Parathyroid adenoma (tissue), 2 donors: ENCODE measurements around the gene DLL1.

ENCODE experiments used
- H2AFZ ChIP-seq: fragments of 300-600 bp; sonication (generic); one replicate; pipeline ENCODE4 v1.7.0; 2017; ENCODE audit warnings: antibody characterized with exemption, mild to moderate bottlenecking
- H3K27ac ChIP-seq: fragments of 300-600 bp; sonication (generic); one replicate; pipeline ENCODE4 v1.7.0; 2017
- H3K27me3 ChIP-seq: fragments of 300-600 bp; sonication (generic); one replicate; pipeline ENCODE4 v1.7.0; 2017; ENCODE audit warnings: low read length; ENCODE audit not compliant: control insufficient read depth, insufficient read depth
- H3K36me3 ChIP-seq: fragments of 300-600 bp; sonication (generic); one replicate; pipeline ENCODE4 v1.7.0; 2017; ENCODE audit warnings: low read length; ENCODE audit not compliant: control insufficient read depth, insufficient read depth
- H3K4me1 ChIP-seq: fragments of 300-600 bp; sonication (generic); one replicate; pipeline ENCODE4 v1.7.0; 2017; ENCODE audit warnings: control low read depth
- H3K4me2 ChIP-seq: fragments of 300-600 bp; sonication (generic); one replicate; pipeline ENCODE4 v1.7.0; 2017; ENCODE audit warnings: low read length
- H3K4me3 ChIP-seq: fragments of 300-600 bp; sonication (generic); one replicate; pipeline ENCODE4 v1.7.0; 2017; ENCODE audit warnings: low read depth, low read length
- H3K79me2 ChIP-seq: fragments of 300-600 bp; sonication (generic); one replicate; pipeline ENCODE4 v1.7.0; 2017; ENCODE audit warnings: control low read depth
- H3K9ac ChIP-seq: fragments of 300-600 bp; sonication (generic); one replicate; pipeline ENCODE4 v1.7.0; 2017; ENCODE audit warnings: mild to moderate bottlenecking
- H3K9me3 ChIP-seq: fragments of 300-600 bp; sonication (generic); one replicate; pipeline ENCODE4 v1.7.0; 2017; ENCODE audit warnings: low read length; ENCODE audit not compliant: control insufficient read depth
- TF ChIP-seq, protein P1 (sequence below): fragments of 300-600 bp; sonication (generic); IDR thresholded peaks from one replicate; pipeline ENCODE4 v1.7.0; 2017; ENCODE audit warnings: antibody characterized with exemption, mild to moderate bottlenecking
- donor health status: primary hyperparathyroidism.

Gene DLL1

GRCh38 chr6:170284126-170284773, 6.6 kb downstream of the DLL1 start:
- Histone ChIP-seq H3K4me2 (no peak overlapping the region), H3K9ac (no peak overlapping the region), H3K4me1 (peaks cover 3% of the 10 kb centered on the region), H3K9me3 (no peaks in the 10 kb centered on the region), H3K36me3 (no peaks in the 10 kb centered on the region), H3K27ac (no peak overlapping the region), H3K27me3 (no peaks in the 10 kb centered on the region), H3K4me3 (no peak overlapping the region), H3K79me2 (no peaks in the 10 kb centered on the region), H2AFZ (no peak overlapping the region)
- TF ChIP-seq, protein P1, sequence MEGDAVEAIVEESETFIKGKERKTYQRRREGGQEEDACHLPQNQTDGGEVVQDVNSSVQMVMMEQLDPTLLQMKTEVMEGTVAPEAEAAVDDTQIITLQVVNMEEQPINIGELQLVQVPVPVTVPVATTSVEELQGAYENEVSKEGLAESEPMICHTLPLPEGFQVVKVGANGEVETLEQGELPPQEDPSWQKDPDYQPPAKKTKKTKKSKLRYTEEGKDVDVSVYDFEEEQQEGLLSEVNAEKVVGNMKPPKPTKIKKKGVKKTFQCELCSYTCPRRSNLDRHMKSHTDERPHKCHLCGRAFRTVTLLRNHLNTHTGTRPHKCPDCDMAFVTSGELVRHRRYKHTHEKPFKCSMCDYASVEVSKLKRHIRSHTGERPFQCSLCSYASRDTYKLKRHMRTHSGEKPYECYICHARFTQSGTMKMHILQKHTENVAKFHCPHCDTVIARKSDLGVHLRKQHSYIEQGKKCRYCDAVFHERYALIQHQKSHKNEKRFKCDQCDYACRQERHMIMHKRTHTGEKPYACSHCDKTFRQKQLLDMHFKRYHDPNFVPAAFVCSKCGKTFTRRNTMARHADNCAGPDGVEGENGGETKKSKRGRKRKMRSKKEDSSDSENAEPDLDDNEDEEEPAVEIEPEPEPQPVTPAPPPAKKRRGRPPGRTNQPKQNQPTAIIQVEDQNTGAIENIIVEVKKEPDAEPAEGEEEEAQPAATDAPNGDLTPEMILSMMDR = no peak

DNA sequence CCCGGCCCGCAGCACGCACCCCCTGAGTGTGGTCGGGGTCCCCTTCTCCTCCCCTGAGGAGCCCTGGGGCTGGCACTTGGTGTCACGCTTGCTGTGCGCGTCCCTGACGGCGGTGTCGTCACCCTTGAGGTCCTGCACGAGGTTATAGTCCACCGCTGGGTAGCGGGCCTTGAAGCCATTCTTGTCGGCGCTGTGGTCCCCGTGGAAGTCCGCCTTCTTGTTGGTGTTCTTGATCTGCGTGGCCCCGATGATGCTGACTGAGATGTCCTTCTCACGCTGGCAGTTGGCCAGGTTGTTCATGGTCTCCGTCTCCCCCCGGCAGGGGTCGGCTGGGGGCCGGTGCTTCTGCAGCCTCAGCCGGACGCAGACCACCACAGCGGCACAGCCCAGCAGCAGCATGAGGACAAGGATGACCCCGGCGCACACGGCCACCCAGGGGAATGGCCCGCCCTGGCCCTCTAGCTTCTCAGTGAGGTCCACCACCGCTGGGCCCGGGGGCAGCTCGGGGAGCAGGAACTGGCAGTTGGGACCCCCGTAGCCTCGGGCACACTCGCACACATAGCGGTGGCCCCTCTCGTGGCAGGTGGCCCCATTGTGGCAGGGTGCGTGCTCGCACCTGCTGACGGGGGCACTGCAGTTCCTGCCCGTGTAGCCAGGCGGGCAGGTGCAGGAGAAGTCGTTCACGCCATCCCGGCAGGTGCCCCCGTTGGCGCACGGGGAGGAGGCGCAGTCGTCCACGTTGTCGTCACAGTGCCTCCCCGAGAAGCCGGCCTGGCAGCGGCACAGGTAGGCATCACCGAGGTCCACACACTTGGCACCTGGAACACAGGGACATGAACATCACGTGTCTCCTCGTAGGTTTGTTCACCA, 7.4 kb downstream of the DLL1 start:
- no peak overlapping the region for H3K9ac ChIP-seq
- no peak overlapping the region for H3K4me2 ChIP-seq
- no peaks in the 10 kb centered on the region for H3K9me3 ChIP-seq
- TF ChIP-seq, protein P1 = no peak
- H3K36me3 ChIP-seq = no peaks in the 10 kb centered on the region
- no peak overlapping the region for H3K4me3 ChIP-seq
- no peak overlapping the region for H3K27ac ChIP-seq
- H3K27me3 ChIP-seq = no peaks in the 10 kb centered on the region
- H2AFZ ChIP-seq = no peak overlapping the region
- H3K79me2 ChIP-seq = no peaks in the 10 kb centered on the region
- H3K4me1 ChIP-seq = peaks cover 3% of the 10 kb centered on the region

GRCh38 chr6:170282512-170283158, 8.2 kb downstream of the DLL1 start:
- Histone ChIP-seq H3K9me3 (no peaks in the 10 kb centered on the region), H3K36me3 (no peaks in the 10 kb centered on the region), H3K4me1 (peaks cover 3% of the 10 kb centered on the region), H3K4me3 (no peak overlapping the region), H3K9ac (no peak overlapping the region), H3K27ac (no peak overlapping the region), H3K79me2 (no peaks in the 10 kb centered on the region), H3K27me3 (no peaks in the 10 kb centered on the region), H3K4me2 (no peak overlapping the region), H2AFZ (no peak overlapping the region)
- TF ChIP-seq, protein P1 = no peak

- no peaks in the 10 kb centered on the region for H3K36me3 ChIP-seq
- H3K9ac ChIP-seq = no peak overlapping the region
- TF ChIP-seq, protein P1 = no peak
- no peak overlapping the region for H2AFZ ChIP-seq
- H3K27me3 ChIP-seq = no peaks in the 10 kb centered on the region
- no peak overlapping the region for H3K4me3 ChIP-seq
- no peak overlapping the region for H3K27ac ChIP-seq
- H3K79me2 ChIP-seq = no peaks in the 10 kb centered on the region
- peaks cover 3% of the 10 kb centered on the region for H3K4me1 ChIP-seq
- H3K9me3 ChIP-seq = no peaks in the 10 kb centered on the region
- H3K4me2 ChIP-seq = no peak overlapping the region
These were observed 9.3 kb downstream of the DLL1 start for GRCh38 chr6:170281331-170282292.
